Measurements from ENCODE around the gene ASAP2.
A peak's percentile ranks its signal among the peaks of the same experiment; 100 is the strongest.

The ASAP2 gene

DNA sequence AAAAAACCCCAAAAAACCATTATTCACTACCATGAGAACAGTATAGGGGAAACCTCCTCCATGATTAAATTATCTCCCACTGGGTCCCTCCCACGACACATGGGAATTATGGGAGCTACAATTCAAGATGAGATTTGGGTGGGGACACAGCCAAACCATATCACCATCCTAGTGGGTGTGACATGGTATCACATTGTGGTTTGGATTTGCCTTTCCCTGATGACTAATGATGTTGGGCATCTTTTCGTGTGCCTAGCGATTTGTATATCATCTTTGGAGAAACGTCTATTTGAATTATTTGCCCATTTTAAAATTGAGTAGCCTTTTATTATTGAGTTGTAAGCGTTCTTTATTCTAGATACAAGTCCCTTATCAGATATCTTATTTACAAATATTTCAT lies 8.7 kb upstream of the ASAP2 start:
- Histone ChIP-seq H3K36me3 (replicated peaks) (no peaks in the 10 kb centered on the region), H3K9me3 (no peaks in the 10 kb centered on the region), H3K27me3 (ENCODE audit: low read depth) (no peaks in the 10 kb centered on the region), H3K4me3 (no peak overlapping the region), H3K4me1 (no peaks in the 10 kb centered on the region)
- DNase-seq (ENCODE audit: low spot score in 2 of 2) = no peak
- in situ Hi-C loops (cut with MboI; ENCODE audit: low sequenced_read_pairs) = no loop called here

DNA sequence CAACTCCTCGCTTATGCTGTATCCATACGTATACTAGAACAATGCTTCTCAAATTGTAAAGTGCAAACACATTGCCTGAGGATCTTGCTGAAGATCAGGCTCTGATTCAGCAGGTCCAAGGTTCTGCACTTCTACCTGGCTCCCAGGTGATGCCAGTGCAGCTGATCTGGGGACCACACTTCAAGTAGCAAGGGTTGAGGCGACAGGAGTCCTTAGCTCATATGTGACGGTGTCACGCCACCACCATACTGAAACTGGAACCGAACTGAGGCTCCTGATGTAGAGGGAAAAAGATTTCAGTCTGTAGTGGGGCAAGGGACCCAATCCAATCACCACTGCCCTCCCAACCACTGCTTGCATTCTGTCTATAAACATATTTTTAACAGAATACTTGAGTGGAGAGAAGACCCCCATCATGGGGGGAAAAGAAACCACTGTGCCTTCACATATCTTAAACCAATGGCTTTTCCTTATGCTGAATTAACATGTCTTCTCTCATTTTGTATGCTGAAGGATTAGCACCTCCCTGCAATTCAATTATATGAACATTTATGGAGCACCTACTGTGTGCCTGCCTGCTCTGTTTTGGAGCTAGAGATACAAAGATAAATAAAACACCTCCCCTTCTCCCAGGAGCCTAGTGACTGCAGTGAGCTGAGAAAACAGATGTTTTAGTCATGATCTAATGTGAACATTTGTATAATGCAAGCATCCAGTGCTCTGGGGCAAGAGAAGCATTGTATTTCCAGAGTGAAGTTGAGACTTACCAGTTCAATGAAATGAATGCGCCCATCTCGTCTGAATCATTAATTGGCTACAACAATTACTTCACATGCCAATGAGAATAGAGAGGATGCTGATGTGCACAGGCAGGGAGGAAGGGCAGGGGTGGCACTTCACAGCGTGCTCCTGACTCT lies 6.6 kb upstream of the ASAP2 start:
- Histone ChIP-seq H3K27me3 (ENCODE audit: low read depth) (no peaks in the 10 kb centered on the region), H3K4me1 (no peaks in the 10 kb centered on the region), H3K36me3 (replicated peaks) (no peaks in the 10 kb centered on the region), H3K4me3 (no peak overlapping the region), H3K9me3 (no peaks in the 10 kb centered on the region)
- no peak for DNase-seq (ENCODE audit: low spot score in 2 of 2)
- in situ Hi-C loops (cut with MboI; ENCODE audit: low sequenced_read_pairs) = no loop called here

DNA sequence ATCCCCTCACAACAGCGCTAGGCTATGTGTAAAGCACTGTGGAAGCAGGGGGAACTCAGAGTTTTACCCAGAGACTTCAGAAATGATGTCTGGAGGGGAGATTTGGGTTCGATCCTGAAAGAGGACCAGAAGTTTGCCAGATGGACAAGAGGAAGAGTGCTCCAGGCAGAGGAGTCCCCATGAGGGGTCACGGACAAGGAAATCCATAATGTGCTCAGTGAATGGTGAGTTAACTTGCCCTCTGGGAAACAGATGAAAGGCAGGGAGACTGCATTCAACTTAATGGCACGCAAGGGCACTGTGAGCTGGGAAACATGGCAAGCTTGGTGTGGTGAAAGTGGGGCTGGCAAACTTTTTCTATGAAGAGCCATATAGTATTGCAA lies 6.0 kb upstream of the ASAP2 start:
- DNase-seq (ENCODE audit: low spot score in 2 of 2) = no peak
- Histone ChIP-seq H3K4me3 (no peak overlapping the region), H3K9me3 (no peaks in the 10 kb centered on the region), H3K36me3 (replicated peaks) (no peaks in the 10 kb centered on the region), H3K4me1 (peaks cover 4% of the 10 kb centered on the region), H3K27me3 (ENCODE audit: low read depth) (no peaks in the 10 kb centered on the region)
- in situ Hi-C loops (cut with MboI; ENCODE audit: low sequenced_read_pairs) = no loop called here

DNA sequence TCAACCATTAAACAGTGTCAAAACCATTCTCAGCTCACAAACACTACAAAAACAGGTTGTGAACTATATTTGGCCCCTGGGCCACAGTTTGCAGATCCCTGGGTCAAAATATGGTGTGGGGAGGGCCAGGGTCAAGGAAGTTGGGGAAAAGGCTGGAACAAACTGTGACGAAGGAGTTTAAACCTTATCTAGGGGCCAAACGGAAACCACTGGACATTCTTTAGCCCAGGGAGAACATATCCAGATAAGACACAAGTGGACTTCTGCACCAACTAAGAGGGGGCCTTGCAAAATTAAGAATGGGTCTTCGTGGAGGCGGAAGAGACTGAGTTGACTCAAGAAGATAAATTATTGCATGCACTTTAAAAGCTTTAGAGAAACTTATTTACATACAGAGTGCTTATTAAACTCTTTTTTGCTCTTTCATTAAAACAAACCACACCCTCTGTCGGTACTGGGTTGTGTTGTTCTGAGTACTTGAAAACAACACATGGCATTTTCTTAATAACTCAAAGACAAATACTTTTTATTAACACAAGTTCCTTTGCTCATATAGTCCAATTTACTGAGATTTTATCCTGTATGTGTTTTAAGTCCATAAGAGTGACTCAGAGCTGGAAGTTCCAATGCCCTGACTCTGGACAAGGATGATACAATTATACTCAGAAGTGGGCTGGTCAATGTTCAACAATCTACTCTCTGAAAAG lies 5.3 kb upstream of the ASAP2 start:
- H3K9me3 ChIP-seq = no peaks in the 10 kb centered on the region
- H3K4me3 ChIP-seq = no peak overlapping the region
- no peak for DNase-seq (ENCODE audit: low spot score in 2 of 2)
- H3K27me3 ChIP-seq (ENCODE audit: low read depth) = no peaks in the 10 kb centered on the region
- in situ Hi-C loops (cut with MboI; ENCODE audit: low sequenced_read_pairs) = no loop called here
- no peaks in the 10 kb centered on the region for H3K36me3 ChIP-seq (replicated peaks)
- H3K4me1 ChIP-seq = peaks cover 8% of the 10 kb centered on the region

DNA sequence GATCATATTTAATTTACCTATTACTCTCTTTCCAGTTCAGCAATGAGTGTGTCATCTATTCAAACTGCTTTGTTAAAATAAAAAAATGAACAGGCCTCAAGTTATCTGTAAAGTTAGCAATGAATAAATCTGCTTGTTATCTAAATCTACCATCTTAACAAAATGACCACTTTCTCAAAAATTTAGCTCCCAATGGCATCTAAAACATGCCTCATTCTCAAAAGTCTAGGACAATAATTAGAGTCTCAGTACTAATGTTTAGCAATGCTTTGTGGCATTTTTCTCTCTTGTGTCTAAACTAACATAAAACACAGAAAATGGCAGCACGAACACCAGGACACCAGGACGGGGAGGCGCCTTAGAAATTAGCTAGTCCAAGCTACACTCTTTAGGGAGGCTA lies 3.6 kb upstream of the ASAP2 start:
- H3K4me1 ChIP-seq = peaks cover 8% of the 10 kb centered on the region
- no peaks in the 10 kb centered on the region for H3K36me3 ChIP-seq (replicated peaks)
- in situ Hi-C loops (cut with MboI; ENCODE audit: low sequenced_read_pairs) = no loop called here
- no peak for DNase-seq (ENCODE audit: low spot score in 2 of 2)
- H3K4me3 ChIP-seq = no peak overlapping the region
- H3K9me3 ChIP-seq = no peaks in the 10 kb centered on the region
- no peaks in the 10 kb centered on the region for H3K27me3 ChIP-seq (ENCODE audit: low read depth)

DNA sequence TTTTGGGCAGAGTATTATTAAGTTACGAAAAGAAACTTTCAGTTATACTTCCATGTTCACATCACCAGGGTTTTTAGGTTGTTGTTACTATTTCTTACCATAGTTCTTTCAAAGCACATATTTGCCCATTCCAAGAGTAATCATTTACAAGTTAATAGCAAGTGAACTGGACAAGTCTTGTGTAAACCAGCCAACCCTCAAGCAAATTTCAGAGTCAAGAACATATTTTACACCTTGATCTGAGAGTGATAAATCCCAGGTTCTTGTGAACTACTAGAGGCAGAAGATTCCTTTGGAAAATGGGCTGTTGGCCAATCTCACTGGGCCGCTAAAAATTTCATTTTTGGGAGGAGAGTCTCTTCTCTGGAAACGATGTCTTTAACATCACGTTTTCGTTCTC lies 2.7 kb upstream of the ASAP2 start:
- peaks cover 13% of the 10 kb centered on the region for H3K4me1 ChIP-seq
- H3K36me3 ChIP-seq (replicated peaks) = no peaks in the 10 kb centered on the region
- in situ Hi-C loops (cut with MboI; ENCODE audit: low sequenced_read_pairs) = no loop called here
- DNase-seq (ENCODE audit: low spot score in 2 of 2) = no peak
- no peak overlapping the region for H3K4me3 ChIP-seq
- H3K27me3 ChIP-seq (ENCODE audit: low read depth) = no peaks in the 10 kb centered on the region
- no peaks in the 10 kb centered on the region for H3K9me3 ChIP-seq

DNA sequence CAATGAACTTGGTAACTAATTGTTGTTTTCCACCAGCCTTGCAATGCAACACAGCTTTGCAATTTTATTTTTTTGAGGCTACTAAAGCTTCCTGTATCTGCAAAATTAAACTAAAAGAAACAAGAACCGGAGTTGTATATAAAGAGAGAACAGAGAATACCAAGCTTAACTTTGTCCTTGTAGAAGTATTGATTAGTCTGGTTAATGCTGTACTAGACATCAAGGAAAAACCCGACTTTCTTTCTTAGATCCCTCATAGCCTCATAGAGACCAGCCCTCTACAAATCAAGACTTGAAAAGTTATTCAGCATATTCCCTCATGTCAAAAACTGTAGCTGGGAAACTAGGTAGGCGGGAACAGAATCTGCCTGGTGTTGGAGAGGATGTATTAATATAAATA lies 1.7 kb upstream of the ASAP2 start:
- H3K9me3 ChIP-seq = no peaks in the 10 kb centered on the region
- no peak overlapping the region for H3K4me3 ChIP-seq
- H3K36me3 ChIP-seq (replicated peaks) = no peaks in the 10 kb centered on the region
- in situ Hi-C loops (cut with MboI; ENCODE audit: low sequenced_read_pairs) = no loop called here
- peaks cover 19% of the 10 kb centered on the region for H3K4me1 ChIP-seq
- no peak for DNase-seq (ENCODE audit: low spot score in 2 of 2)
- no peaks in the 10 kb centered on the region for H3K27me3 ChIP-seq (ENCODE audit: low read depth)

DNA sequence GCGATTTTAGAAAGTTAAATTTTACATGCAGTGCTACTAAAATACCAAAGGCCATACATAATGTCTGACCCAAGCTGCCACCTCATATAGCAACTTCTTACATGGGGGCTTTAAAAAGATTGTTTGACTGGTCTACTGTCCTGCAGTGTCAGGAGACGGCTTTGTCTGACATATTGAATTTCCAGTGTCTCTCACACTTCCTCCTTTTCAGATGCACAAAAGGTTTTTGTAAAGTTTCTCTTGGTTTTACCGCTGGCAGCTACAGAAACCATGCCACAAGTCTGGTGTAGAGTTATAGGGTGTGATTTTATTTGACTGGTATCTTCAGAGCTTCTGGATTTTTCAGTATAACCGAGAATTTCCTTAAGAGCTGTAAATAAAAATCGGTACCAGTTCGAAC lies 1.1 kb upstream of the ASAP2 start:
- Histone ChIP-seq H3K27me3 (ENCODE audit: low read depth) (no peaks in the 10 kb centered on the region), H3K36me3 (replicated peaks) (no peaks in the 10 kb centered on the region), H3K9me3 (no peaks in the 10 kb centered on the region), H3K4me3 (peak overlapping the region; percentile 40), H3K4me1 (peaks cover 19% of the 10 kb centered on the region)
- in situ Hi-C loops (cut with MboI; ENCODE audit: low sequenced_read_pairs) = no loop called here
- peak in 1 of 2 experiments; percentile 31 for DNase-seq (ENCODE audit: low spot score in 2 of 2)

DNA sequence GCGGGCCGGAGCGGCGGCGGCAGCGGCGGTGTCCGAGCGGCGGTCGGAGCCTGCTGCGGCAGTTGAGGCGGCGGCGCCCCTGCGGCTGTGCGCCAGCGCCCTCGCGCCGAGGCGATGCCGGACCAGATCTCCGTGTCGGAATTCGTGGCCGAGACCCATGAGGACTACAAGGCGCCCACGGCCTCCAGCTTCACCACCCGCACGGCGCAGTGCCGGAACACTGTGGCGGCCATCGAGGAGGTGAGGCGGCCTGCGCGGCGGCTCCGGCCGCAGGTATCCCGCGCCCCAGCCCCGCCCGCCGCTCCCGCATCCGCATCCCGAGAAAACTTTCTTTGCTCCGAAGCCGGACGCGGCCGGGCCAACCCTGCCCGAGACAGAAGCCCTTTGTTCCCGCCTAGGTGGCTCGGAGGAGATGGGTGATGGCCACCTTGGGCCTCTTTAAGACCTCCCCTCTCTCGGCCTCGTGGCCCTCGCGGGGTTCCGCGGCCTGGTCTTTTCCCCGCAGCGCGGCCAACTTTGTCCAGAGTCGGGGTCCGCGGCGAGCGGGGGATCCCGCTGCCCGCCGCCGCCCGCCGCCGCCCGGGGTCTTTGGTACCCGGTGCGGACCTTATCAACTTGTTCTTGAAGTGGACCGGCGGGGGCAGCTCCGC lies 504 bp downstream of the ASAP2 start:
- in situ Hi-C loops (cut with MboI; ENCODE audit: low sequenced_read_pairs) = no loop called here
- peak overlapping the region; percentile 67 for H3K4me3 ChIP-seq

DNA sequence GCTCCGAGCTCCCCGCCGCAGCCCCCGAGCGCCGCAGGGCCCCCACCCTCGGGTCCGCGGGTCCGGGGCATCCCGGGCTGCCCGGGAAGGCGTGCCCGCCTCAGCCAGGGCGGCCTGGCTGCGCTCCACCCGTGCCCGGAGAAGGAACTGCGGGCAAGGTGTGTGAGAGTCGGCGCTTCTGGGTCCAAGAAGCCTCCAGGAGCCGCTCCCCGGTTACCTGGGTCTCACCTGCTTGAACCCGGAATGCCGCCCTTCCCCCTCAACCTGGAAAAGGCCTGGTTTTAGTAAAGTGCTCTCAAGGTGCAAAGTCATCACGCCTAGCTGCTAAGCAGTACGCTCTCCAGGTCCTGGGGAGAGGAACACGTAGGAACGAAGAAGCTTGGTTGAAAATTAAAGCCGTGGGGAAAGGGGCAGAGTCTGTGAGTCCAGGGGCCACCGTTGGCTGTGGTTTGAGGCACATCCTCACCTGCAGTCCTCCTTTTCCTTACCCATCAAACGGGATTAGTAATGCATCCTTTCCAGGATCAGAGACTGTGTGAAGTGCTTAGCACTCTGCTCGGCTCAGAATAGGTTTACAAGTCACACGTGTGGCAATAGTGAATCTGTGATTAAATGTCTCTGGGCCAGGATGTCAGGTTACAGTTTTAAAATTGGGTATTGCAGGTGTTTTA lies 1.2 kb downstream of the ASAP2 start:
- Histone ChIP-seq H3K4me1 (peaks cover 19% of the 10 kb centered on the region), H3K4me3 (peak overlapping the region; percentile 67), H3K27me3 (ENCODE audit: low read depth) (no peaks in the 10 kb centered on the region), H3K9me3 (no peaks in the 10 kb centered on the region), H3K36me3 (replicated peaks) (no peaks in the 10 kb centered on the region)
- peak; percentile 20 to 23 for DNase-seq (ENCODE audit: low spot score in 2 of 2)
- in situ Hi-C loops (cut with MboI; ENCODE audit: low sequenced_read_pairs) = no loop called here

More for the DNA sequence above, 504 bp downstream of the ASAP2 start:
- Histone ChIP-seq H3K4me1 (peaks cover 19% of the 10 kb centered on the region), H3K9me3 (no peaks in the 10 kb centered on the region), H3K36me3 (replicated peaks) (no peaks in the 10 kb centered on the region), H3K27me3 (ENCODE audit: low read depth) (no peaks in the 10 kb centered on the region)
- peak; percentile 13 to 45 for DNase-seq (ENCODE audit: low spot score in 2 of 2)

DNA sequence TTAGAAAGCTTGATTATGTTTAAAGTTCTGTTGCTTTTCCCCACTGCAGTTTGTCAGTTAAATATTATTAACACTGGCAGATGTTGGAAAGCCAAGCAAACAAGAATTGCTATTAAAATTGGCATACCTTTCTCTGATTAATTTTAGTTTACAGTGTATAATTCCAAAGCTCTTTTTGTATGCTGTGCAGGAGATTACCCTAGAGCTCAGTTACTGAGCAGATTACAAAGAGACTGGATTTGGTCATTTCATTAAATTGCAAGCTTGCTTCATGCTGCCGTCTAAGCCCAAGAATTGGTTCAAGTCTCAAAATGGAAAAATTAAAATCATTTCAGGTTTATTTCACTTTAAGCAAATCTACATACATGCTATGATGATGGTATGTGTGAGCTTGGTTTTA lies 2.3 kb downstream of the ASAP2 start:
- in situ Hi-C loops (cut with MboI; ENCODE audit: low sequenced_read_pairs) = no loop called here
- no peaks in the 10 kb centered on the region for H3K36me3 ChIP-seq (replicated peaks)
- no peaks in the 10 kb centered on the region for H3K9me3 ChIP-seq
- DNase-seq (ENCODE audit: low spot score in 2 of 2) = no peak
- H3K4me3 ChIP-seq = peak overlapping the region; percentile 23
- peaks cover 19% of the 10 kb centered on the region for H3K4me1 ChIP-seq
- H3K27me3 ChIP-seq (ENCODE audit: low read depth) = no peaks in the 10 kb centered on the region

DNA sequence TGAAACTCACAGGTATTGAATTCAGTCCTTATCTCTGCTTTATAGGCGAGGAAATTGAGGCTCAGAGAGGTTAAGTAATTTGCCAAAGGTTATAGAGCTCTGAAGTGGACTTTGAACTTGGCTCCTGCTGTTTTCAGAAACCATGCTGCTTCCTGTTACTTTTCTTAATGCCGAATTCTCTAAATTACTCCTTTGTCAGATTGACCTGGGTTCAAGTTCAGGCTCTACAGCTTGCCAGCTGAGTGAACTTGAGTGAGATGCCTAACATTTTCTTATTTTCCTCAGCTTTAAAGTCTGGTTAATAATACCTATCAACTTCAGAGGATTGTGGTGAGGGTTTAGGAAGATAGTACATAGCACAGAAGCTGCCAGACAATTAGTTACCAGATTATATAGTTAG lies 3.4 kb downstream of the ASAP2 start:
- Histone ChIP-seq H3K4me3 (no peak overlapping the region), H3K36me3 (replicated peaks) (no peaks in the 10 kb centered on the region), H3K4me1 (peaks cover 19% of the 10 kb centered on the region), H3K9me3 (no peaks in the 10 kb centered on the region), H3K27me3 (ENCODE audit: low read depth) (no peaks in the 10 kb centered on the region)
- in situ Hi-C loops (cut with MboI; ENCODE audit: low sequenced_read_pairs) = no loop called here
- no peak for DNase-seq (ENCODE audit: low spot score in 2 of 2)

DNA sequence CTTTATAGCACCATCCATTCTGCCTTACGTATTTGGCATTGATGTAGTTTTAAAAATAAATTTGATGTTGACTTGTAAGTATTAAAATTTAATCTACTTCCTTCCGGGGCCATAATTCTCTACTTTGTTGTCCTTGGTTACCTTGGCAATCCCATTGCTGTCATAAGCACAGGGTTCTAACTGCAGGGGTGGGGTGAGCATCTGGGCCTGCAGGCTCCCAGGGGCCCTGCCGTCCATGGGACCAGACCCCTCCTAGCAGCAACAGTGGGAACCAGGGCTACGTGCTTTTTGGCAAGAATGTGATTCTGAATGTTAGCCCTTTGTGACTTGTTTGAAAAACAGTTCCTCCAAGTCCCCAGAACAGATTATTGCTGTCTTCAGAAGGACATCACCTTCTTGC lies 4.9 kb downstream of the ASAP2 start:
- no peak for DNase-seq (ENCODE audit: low spot score in 2 of 2)
- H3K4me1 ChIP-seq = peaks cover 10% of the 10 kb centered on the region
- in situ Hi-C loops (cut with MboI; ENCODE audit: low sequenced_read_pairs) = no loop called here
- no peak overlapping the region for H3K4me3 ChIP-seq
- no peaks in the 10 kb centered on the region for H3K36me3 ChIP-seq (replicated peaks)
- H3K9me3 ChIP-seq = no peaks in the 10 kb centered on the region
- no peaks in the 10 kb centered on the region for H3K27me3 ChIP-seq (ENCODE audit: low read depth)

Measured in HAP-1 (cell line).